Transverse colon (tissue), 4 donors: Measurements from ENCODE around the gene PTPRN2. TPM values are rescaled to one million over a fixed set of nuclear protein-coding genes. Genes with fewer than 3 reads are reported as not detected.

ENCODE experiments used
- DNase-seq: peaks from one replicate; pipeline ENCODE4 v3.0.0-alpha.2; 2019
- H3K27ac ChIP-seq, 4 donors: fragments of 200-600 bp; sonication (generic); 2 replicates each; pipeline ENCODE4 v1.5.1; 2016 to 2018; ENCODE audit warnings: inconsistent platforms in 4 of 4
- H3K27me3 ChIP-seq: fragments of 200-600 bp; sonication (generic); 2 replicates; pipeline ENCODE4 v1.5.1; 2017; ENCODE audit warnings: inconsistent platforms
- H3K36me3 ChIP-seq, 4 donors: fragments of 200-600 bp; sonication (generic); 2 replicates each; pipeline ENCODE4 v1.5.1; 2017 to 2019; ENCODE audit warnings: inconsistent platforms in 4 of 4
- H3K4me1 ChIP-seq, 4 donors: fragments of 200-600 bp; sonication (generic); 2 replicates each; pipeline ENCODE4 v1.5.1; 2017 to 2020; ENCODE audit warnings: inconsistent platforms in 4 of 4
- H3K4me3 ChIP-seq, 4 donors: fragments of 200-600 bp; sonication (generic); 1 replicate in 1 of 4; 2 replicates in 3 of 4; pipeline versions ENCODE4 v1.5.1 to v1.6.1; 2017 to 2019; ENCODE audit warnings: inconsistent platforms in 4 of 4
- H3K9me3 ChIP-seq, 2 donors: fragments of 200-600 bp; sonication (generic); 2 replicates each; pipeline ENCODE4 v1.5.1; 2017 to 2019; ENCODE audit warnings: inconsistent platforms in 2 of 2
- CTCF ChIP-seq, 5 experiments: fragments of 200-600 bp in 3 of 5; fragments of 450-650 bp in 2 of 5; sonication (generic) in 3 of 5; IDR thresholded peaks; 1 replicate in 2 of 5; 2 replicates in 3 of 5; pipeline ENCODE4 v1.5.1; 2016 to 2017; ENCODE audit warnings: antibody characterized with exemption in 5 of 5, inconsistent platforms in 3 of 5, mild to moderate bottlenecking in 2 of 5, moderate library complexity in 1 of 5
- EP300 ChIP-seq: sonication (generic); formaldehyde crosslinking; IDR thresholded peaks from one replicate; pipeline ENCODE4 v1.6.1; 2017; ENCODE audit warnings: antibody characterized with exemption, low read depth
- POLR2A ChIP-seq: fragments of 450-650 bp; IDR thresholded peaks from one replicate; pipeline ENCODE4 v1.6.1; 2016; ENCODE audit warnings: antibody characterized with exemption, mild to moderate bottlenecking, moderate library complexity
- POLR2AphosphoS5 ChIP-seq, 3 donors: sonication (generic); formaldehyde crosslinking; IDR thresholded peaks; one replicate each; pipeline ENCODE4 v1.6.1; 2016; ENCODE audit warnings: antibody characterized with exemption in 3 of 3
- WGBS, 2 donors: methylation state at CpG; one replicate each; pipeline ENCODE4 v1.1.5; 2018; ENCODE audit warnings: low coverage in 1 of 2; 5-methylcytosine and 5-hydroxymethylcytosine counted together
- in situ Hi-C, 4 donors: fragments of 200-750 bp; cut with MboI; loops; one replicate each; pipeline versions ENCODE4 v1.15.0 to v1.15.1; 2017; ENCODE audit warnings: low sequenced_read_pairs in 3 of 4, low pct_ligation_motif_present in 1 of 4, low pct_unique_long_range_greater_than_20kb in 1 of 4
- intact Hi-C: fragments of 100-400 bp; cut with DNase I; formaldehyde crosslinking; loops from one replicate; pipeline ENCODE4 v1.15.1; 2023; ENCODE audit warnings: low total_unique reads
- total RNA-seq, 4 donors: library from RNA; depleted of rRNA; stranded (reverse); fragments of >200 nt; gene quantifications; one replicate each; pipeline ENCODE4 v1.1.0, GENCODE V29; 2016

Gene PTPRN2
- total RNA-seq, 4 donors from 2014 or later = 15.4 to 31.1 (median 21.8) TPM

GRCh38 chr7:158596309-158596708, 8.7 kb upstream of the PTPRN2 start:
- Histone ChIP-seq H3K27me3 (no peaks in the 10 kb centered on the region), H3K36me3 (no peaks in the 10 kb centered on the region), H3K27ac (no peak overlapping the region), H3K4me1 (no peaks in the 10 kb centered on the region), H3K9me3 (no peaks in the 10 kb centered on the region), H3K4me3 (no peak overlapping the region)
- 80 to 94% methylated on average over 1 to 4 of the region's 4 CpGs for WGBS, 2 donors
- intact Hi-C loops (no loop called here), in situ Hi-C loops (no loop called here)
- TF ChIP-seq CTCF (IDR thresholded peaks at IDR 0.05) (no peak), EP300 (no peak)
- DNase-seq = no peak

- intact Hi-C loops = no loop called here
- Histone ChIP-seq H3K4me1 (peaks cover 0 to 3% (median 0%) of the 10 kb centered on the region in 4 donors), H3K4me3 (no peak overlapping the region), H3K27ac (no peak overlapping the region), H3K27me3 (no peaks in the 10 kb centered on the region), H3K36me3 (no peaks in the 10 kb centered on the region), H3K9me3 (no peaks in the 10 kb centered on the region)
- in situ Hi-C loops = no loop called here
- DNase-seq = no peak
- WGBS, 2 donors = 49 to 61% methylated on average over 3 of the region's 3 CpGs
- TF ChIP-seq POLR2AphosphoS5 (IDR thresholded peaks at IDR 0.05) (no peak), EP300 (no peak), CTCF (IDR thresholded peaks at IDR 0.05) (no peak), POLR2A (no peak)
Observed at GRCh38 chr7:158595068-158595467, 7.4 kb upstream of the PTPRN2 start.

- 100% methylated on average over 1 of the region's 1 CpG; no CpG with 5 or more reads in 1 of the 2 donors for WGBS, 2 donors
- in situ Hi-C loops = no loop called here
- H3K4me3 ChIP-seq = no peak overlapping the region
- H3K27me3 ChIP-seq = peaks cover 9% of the 10 kb centered on the region
- H3K36me3 ChIP-seq = no peaks in the 10 kb centered on the region
- H3K27ac ChIP-seq = no peak overlapping the region
- peaks cover 0 to 8% (median 5%) of the 10 kb centered on the region in 4 donors for H3K4me1 ChIP-seq
- TF ChIP-seq CTCF (IDR thresholded peaks at IDR 0.05) (no peak), EP300 (no peak), POLR2A (no peak), POLR2AphosphoS5 (IDR thresholded peaks at IDR 0.05) (no peak)
- no peak for DNase-seq
- H3K9me3 ChIP-seq = no peaks in the 10 kb centered on the region
- intact Hi-C loops = no loop called here
Observed at GRCh38 chr7:158592541-158592940, 4.9 kb upstream of the PTPRN2 start.

- in situ Hi-C loops = no loop called here
- Histone ChIP-seq H3K4me1 (peaks cover 4 to 12% (median 10%) of the 10 kb centered on the region in 4 donors), H3K36me3 (no peaks in the 10 kb centered on the region), H3K27ac (peak overlapping the region in 3 of 4 donors; percentile 2 to 70 (median 17)), H3K9me3 (no peaks in the 10 kb centered on the region), H3K4me3 (no peak overlapping the region), H3K27me3 (peaks cover 10% of the 10 kb centered on the region)
- no peak for DNase-seq
- TF ChIP-seq POLR2AphosphoS5 (IDR thresholded peaks at IDR 0.05) = no peak
- 86% methylated on average over 15 of the region's 15 CpGs; no CpG with 5 or more reads in 1 of the 2 donors for WGBS, 2 donors
- intact Hi-C loops = no loop called here
Observed at GRCh38 chr7:158591944-158592343, 4.3 kb upstream of the PTPRN2 start.

GRCh38 chr7:158590181-158590530, 2.5 kb upstream of the PTPRN2 start:
- H3K27me3 ChIP-seq = peaks cover 28% of the 10 kb centered on the region
- H3K4me3 ChIP-seq = no peak overlapping the region
- no peaks in the 10 kb centered on the region for H3K9me3 ChIP-seq
- peak overlapping the region in 3 of 4 donors; percentile 34 to 70 (median 63) for H3K27ac ChIP-seq
- intact Hi-C loops (no loop called here), in situ Hi-C loops (no loop called here)
- DNase-seq = no peak
- TF ChIP-seq POLR2AphosphoS5 (IDR thresholded peaks at IDR 0.05) = no peak
- 89% methylated on average over 12 of the region's 12 CpGs; no CpG with 5 or more reads in 1 of the 2 donors for WGBS, 2 donors
- no peaks in the 10 kb centered on the region for H3K36me3 ChIP-seq
- H3K4me1 ChIP-seq = peaks cover 9 to 24% (median 23%) of the 10 kb centered on the region in 4 donors
